GM21825 (cell line): ENCODE measurements around the gene GPR156.
"Not testable (repeated sequence)": the region's sequence is repeated elsewhere in the genome, so short reads cannot be mapped to it uniquely, and the experiment has no call there.

ENCODE experiments used
- ATAC-seq: cut with Tn5 transposase; IDR thresholded peaks from one replicate; pipeline ENCODE4 v1.9.1; 2021; ENCODE audit warnings: mild to moderate bottlenecking, moderate library complexity; ENCODE audit not compliant: unreplicated experiment

Gene GPR156

GRCh38 chr3:120275618-120276017 lies 9.4 kb downstream of the GPR156 start:
- no peak for ATAC-seq

GRCh38 chr3:120274739-120275167 lies 10.3 kb downstream of the GPR156 start:
- ATAC-seq = no peak

GRCh38 chr3:120272286-120272685 lies 12.7 kb downstream of the GPR156 start:
- ATAC-seq = no peak

- ATAC-seq = no peak
Observed at GRCh38 chr3:120265989-120266388, 19.0 kb downstream of the GPR156 start.

- ATAC-seq = no peak
Observed at GRCh38 chr3:120264963-120265362, 20.1 kb downstream of the GPR156 start.

- ATAC-seq = no peak
Observed at GRCh38 chr3:120263792-120264191, 21.2 kb downstream of the GPR156 start.

- no peak for ATAC-seq
Observed at GRCh38 chr3:120258009-120258408, 27.0 kb downstream of the GPR156 start.

GRCh38 chr3:120245386-120245785 lies 39.6 kb downstream of the GPR156 start:
- no peak for ATAC-seq

- ATAC-seq = no peak
Observed at GRCh38 chr3:120244834-120245225, 40.2 kb downstream of the GPR156 start.

GRCh38 chr3:120239644-120240043 lies 45.4 kb downstream of the GPR156 start:
- ATAC-seq = no peak

GRCh38 chr3:120227710-120228347 lies 57.2 kb downstream of the GPR156 start:
- ATAC-seq = no peak

GRCh38 chr3:120224237-120224636 lies 60.8 kb downstream of the GPR156 start:
- no peak for ATAC-seq

- ATAC-seq = no peak
Observed at GRCh38 chr3:120218981-120219380, 66.0 kb downstream of the GPR156 start.

GRCh38 chr3:120216633-120217032 lies 68.4 kb downstream of the GPR156 start:
- not testable (repeated sequence) for ATAC-seq

GRCh38 chr3:120214176-120214575 lies 70.8 kb downstream of the GPR156 start:
- no peak for ATAC-seq

GRCh38 chr3:120212505-120212904 lies 72.5 kb downstream of the GPR156 start:
- no peak for ATAC-seq

GRCh38 chr3:120209425-120209824 lies 75.6 kb downstream of the GPR156 start:
- ATAC-seq = no peak

GRCh38 chr3:120204338-120204737 lies 80.7 kb downstream of the GPR156 start:
- no peak for ATAC-seq

- no peak for ATAC-seq
Observed at GRCh38 chr3:120203621-120204020, 81.4 kb downstream of the GPR156 start.

GRCh38 chr3:120203016-120203415 lies 82.0 kb downstream of the GPR156 start:
- no peak for ATAC-seq

- ATAC-seq = no peak
Observed at GRCh38 chr3:120202363-120202762, 82.7 kb downstream of the GPR156 start.

GRCh38 chr3:120200493-120201235 lies 84.4 kb downstream of the GPR156 start:
- ATAC-seq = no peak
